ENCODE data around the gene GLI3.

GLI3 gene

DNA sequence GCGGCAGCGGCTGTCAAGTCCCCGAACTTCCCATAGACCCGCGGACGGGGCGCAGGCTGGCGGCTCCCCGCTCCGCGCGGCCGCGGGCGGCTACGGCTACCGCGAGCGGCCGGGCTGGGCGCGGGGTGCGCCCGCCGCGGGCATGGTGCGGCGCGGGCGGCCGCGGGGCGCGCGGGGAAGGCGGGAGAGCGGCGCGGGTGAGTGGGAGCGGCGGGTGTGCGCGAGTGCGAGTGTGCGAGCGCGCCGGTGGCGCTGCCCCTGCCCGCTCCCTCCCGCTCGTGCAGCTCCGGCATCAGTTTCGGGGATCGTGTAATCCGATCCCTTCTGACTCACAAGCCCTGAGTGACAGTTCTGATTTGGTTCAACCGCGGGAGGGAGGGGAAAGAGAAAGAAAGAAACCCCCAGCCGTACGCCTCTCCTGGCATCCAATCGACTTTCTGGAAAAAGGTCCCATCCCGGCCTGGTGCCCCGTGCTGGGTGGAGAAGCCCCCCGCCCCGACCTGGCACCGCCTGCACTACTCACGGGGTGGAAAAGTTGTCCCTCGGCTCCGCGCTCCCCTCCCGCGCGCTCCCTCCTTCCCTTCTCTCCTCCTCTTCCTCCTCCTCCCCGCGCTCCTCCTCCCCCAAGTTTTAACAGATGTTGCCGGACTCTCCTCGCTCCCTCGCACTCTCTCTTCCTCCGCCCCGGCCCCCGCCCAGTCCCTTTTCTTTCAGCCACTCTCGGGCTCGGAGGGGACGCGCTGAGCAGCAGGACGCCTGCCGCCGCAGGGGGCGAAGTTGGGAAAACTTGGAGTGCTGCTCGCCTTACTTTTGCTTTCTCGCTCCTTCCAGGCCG is at the start of gene GLI3:
Gene GLI3 (minus strand): TSS at position 234 of the 835 bp plus-strand sequence. CDS start 13,956 bp downstream, outside the sequence.
- peak; percentile 51 to 55 for DNase-seq

GRCh38 chr7:42285383-42285824 is 48.4 kb upstream of the GLI3 start:
- no peak for DNase-seq

- DNase-seq: no peak
Observed at GRCh38 chr7:42283553-42283952, 46.5 kb upstream of the GLI3 start.

- no peak for DNase-seq
Observed at GRCh38 chr7:42278344-42278743, 41.3 kb upstream of the GLI3 start.

GRCh38 chr7:42274053-42274452 is 37.0 kb upstream of the GLI3 start:
- no peak for DNase-seq

- no peak for DNase-seq
Observed at GRCh38 chr7:42272793-42273665, 36.0 kb upstream of the GLI3 start.

GRCh38 chr7:42269161-42269560 is 32.2 kb upstream of the GLI3 start:
- no peak for DNase-seq

DNA sequence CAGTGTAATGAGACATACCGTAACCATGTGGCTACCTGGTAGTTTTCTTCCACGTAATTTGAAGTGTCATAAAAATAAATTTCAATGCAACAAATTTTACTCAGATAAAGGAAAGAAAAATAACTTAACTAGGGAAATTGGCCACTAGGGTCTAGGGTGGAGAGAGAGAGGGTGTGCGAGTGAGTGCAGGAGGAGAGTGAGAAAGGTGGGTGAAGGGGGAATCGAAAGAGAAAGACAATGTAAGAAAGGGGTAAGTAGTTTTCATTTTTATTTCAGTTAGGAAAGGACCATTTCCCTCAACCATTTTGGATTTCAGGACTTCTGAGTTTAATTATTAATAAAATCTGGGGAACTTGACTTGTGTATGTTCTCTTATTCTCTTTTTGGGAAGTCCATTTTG is 27.7 kb upstream of the GLI3 start:
- no peak for DNase-seq

GRCh38 chr7:42263971-42264370 is 27.0 kb upstream of the GLI3 start:
- no peak for DNase-seq

DNA sequence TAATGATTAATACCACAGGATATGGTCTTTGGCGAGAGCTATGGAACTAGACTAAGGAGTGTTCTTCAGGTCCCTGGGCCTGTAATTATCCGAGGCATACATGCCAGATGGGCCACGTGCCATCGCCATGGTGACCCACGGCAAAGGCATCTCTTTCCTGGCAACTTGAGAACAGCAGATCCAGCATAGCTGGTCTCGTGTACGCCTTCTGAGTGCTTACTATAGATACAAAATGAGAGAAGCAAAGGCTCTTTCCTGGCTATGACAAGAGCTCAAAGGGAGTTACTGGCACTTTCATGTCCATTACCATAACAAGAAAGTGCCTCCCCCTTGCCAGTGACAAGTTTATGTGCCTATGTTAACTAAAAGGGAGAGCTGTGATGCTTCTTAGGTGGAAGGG is 26.0 kb upstream of the GLI3 start:
- DNase-seq: no peak

DNA sequence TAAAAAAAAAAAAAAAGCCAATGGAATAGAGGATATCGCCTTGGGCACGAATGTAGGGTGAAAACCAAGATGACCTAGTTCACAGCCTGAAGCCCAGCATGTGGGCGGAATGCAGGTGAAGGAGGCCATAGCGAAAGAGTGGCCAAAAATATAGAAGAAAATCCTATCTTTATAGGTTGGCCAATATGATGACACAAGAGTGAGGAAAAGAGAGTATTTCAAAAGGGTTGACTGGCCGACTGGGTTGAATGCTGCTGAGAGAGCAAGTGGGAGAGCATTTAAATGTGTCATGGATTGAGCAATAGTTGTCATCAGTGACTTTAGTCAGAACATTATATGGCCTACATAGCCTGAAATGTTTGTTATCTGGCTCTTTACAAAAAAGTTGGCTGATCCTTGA is 17.2 kb upstream of the GLI3 start:
- DNase-seq: no peak

- DNase-seq: no peak
Observed at GRCh38 chr7:42253316-42253715, 16.3 kb upstream of the GLI3 start.

GRCh38 chr7:42250411-42250810 is 13.4 kb upstream of the GLI3 start:
- no peak for DNase-seq

- DNase-seq: no peak
Observed at GRCh38 chr7:42248579-42248978, 11.6 kb upstream of the GLI3 start.

DNA sequence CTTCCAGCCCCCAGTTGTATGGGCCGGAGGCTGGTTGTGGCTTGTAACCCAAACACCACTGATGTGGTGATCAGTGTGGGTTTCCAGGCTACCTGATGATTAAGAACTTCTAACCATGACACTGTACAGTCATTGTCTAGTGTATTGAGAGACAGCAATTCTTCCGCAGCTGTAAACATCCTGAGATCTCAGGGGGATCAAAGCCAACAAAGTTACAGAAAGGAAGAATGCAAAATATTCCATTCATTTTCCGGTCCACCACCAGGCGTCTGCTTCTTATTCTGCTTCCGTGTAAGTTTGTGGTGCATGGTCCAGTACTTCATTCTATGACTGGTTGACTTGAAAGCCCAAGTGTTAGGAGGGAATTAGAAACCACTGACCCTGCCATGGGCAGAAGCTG is 10.3 kb upstream of the GLI3 start:
- no peak for DNase-seq

DNA sequence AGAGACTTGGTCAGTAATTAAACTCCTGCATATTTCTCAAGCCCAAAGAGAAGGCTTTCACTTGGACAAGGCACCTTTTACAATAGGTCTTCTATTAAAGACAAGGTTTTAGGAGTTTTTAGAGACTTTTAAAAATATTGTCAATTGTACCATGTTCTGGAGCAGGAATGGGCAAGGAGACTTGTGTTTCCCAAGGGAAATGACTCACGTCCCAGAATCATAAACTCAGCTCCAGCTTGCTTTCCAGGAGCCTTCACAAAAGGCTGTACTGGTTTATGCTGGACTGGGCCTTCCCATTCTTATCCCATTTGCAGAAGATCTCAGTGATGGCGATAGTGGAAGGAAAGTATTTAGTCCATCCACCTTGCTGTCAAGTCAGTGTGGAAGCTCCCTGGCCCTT is 7.8 kb upstream of the GLI3 start:
- no peak for DNase-seq

- no peak for DNase-seq
Observed at GRCh38 chr7:42242381-42242780, 5.4 kb upstream of the GLI3 start.

DNA sequence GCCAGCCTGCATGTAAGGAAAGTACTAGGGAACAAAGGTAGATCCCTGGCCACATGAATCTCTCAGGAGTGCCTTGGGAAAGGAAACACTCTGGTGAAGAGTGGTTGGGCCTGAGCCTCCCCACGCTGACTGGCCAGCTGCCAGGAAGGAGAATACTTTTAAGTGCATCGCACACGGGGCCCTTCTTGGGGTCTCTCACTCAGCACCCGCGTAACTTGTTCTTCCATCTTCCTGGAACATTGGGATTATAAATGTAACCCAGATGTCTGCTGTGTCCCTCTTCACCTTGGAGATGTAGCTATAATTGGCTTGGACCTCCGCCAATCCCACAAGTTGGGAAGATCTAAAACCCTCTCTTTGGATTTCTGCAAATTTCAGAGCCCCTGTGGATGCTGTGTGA is 4.4 kb upstream of the GLI3 start:
- DNase-seq: no peak

GRCh38 chr7:42240416-42240815 is 3.4 kb upstream of the GLI3 start:
- DNase-seq: no peak

- no peak for DNase-seq
Observed at GRCh38 chr7:42238709-42239366, 1.8 kb upstream of the GLI3 start.

DNA sequence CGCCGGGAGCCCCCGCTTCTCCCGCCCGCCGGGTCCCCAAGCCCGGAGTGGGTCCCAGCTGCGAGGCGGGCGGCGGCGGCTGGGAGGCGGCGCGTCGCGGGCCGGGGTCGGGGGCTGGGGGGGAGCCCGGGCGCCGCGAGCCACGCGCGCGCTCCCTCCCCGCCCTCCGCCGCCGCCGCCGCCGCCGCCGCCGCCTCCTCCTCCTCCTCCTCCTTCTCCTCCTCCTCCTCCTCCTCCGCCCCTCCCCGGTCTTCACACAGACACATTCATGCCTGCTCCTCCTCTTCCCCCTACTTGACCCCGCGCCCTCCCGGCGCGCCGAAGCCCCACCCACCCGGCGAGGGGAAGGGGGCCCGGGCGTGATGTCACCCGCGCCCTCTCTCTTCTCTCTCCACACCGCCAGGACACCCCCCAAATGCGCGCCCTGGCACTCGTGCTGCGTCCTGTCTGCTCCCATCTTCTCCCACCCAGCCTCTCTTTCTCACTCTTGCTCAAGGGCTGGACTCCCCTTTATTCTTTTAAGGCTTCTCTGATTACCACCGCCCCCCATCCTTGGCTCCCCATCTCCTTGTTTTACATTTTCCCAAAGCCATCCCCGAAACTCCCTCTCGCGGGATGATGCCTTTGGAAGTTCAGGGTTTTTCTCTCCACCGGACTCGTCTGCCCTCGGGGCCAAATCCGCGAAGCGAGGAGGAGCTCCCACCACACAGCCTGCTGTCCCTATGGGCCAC is 967 bp upstream of the GLI3 start:
- DNase-seq: peak in 1 of 2 experiments; percentile 20

DNA sequence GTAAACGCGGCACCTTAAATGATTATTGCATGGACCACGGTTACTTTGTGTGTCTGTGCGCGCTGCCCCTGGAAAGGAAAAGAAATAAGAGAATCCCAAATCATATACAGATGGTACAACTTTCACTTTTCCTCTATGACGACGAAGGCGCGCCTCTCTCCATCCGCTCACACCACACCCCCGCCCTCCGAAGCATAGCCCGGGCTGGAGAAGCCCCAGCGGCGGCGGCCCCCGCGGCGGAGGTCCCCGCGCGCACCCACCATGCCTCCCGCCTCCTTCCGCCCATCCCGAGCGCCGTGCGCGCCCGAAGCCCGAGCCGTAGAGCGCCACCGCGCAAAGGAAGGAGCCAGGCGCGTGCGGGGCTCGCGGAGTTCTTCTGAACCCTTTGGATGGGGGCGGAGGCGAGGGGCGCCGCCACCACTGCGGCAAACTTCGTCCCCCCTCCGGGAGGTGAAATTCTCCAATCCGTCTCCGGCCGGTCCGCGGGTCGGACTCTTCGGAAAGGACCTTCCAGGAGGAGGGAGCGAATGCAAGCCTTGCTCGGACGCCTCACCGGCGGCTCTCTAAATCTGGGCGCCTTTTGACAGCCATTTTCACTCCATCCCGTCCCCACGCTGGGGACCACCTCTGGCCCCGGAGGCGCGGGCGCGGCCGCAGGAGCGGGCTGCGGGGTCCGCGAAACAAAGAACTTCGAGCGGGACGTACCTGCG is 588 bp downstream of the GLI3 start:
- DNase-seq: peak; percentile 26 to 29
